ENCODE measurements around the gene MYO1D. TPM values are rescaled to one million over a fixed set of nuclear protein-coding genes. Genes with fewer than 3 reads are reported as not detected.

Gene MYO1D
- total and polyA plus RNA-seq, 4 donors: 22.0 to 75.8 (median 61.4) TPM

DNA sequence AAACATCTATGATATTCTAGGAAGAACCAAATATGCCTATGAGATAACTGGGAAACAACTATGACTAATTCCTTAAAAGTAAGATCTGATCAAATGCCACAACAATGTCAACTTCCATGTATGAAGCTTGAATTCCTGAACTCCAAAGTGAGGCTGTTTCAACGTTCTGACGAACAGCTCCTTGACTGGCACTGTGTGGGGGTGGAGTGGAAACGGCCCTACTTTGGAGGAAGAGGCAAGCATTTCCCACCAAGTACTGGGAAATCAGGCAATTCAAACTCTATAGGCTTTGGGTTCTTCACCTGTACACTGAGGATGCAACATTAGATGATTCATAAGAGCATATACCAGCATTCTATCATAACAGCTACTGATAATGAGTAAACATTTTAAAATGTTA lies 203.0 kb downstream of the MYO1D start:
- DNase-seq: no peak
- Histone ChIP-seq H3K9me3 (ENCODE audit: control insufficient read depth in 4 of 4, insufficient read depth in 3 of 4, low read length in 3 of 4) (peaks cover 0 to 3% (median 0%) of the 10 kb centered on the region in 4 donors), H3K27ac (ENCODE audit: low read depth in 1 of 2, low read length in 1 of 2) (no peak overlapping the region), H3K9ac (ENCODE audit: insufficient read depth in 1 of 2, low read length in 2 of 2) (no peak overlapping the region), H3K27me3 (ENCODE audit: control insufficient read depth in 3 of 3, insufficient read depth in 3 of 3, low read length in 2 of 3) (no peaks in the 10 kb centered on the region), H3K4me1 (ENCODE audit: control insufficient read depth in 5 of 5, insufficient read depth in 5 of 5, low read length in 5 of 5) (peaks cover 0 to 10% (median 0%) of the 10 kb centered on the region in 5 donors), H3K36me3 (ENCODE audit: control insufficient read depth in 4 of 4, insufficient read depth in 4 of 4, low read length in 4 of 4) (no peaks in the 10 kb centered on the region), H3K4me3 (no peak overlapping the region)
- TF ChIP-seq, protein P1, sequence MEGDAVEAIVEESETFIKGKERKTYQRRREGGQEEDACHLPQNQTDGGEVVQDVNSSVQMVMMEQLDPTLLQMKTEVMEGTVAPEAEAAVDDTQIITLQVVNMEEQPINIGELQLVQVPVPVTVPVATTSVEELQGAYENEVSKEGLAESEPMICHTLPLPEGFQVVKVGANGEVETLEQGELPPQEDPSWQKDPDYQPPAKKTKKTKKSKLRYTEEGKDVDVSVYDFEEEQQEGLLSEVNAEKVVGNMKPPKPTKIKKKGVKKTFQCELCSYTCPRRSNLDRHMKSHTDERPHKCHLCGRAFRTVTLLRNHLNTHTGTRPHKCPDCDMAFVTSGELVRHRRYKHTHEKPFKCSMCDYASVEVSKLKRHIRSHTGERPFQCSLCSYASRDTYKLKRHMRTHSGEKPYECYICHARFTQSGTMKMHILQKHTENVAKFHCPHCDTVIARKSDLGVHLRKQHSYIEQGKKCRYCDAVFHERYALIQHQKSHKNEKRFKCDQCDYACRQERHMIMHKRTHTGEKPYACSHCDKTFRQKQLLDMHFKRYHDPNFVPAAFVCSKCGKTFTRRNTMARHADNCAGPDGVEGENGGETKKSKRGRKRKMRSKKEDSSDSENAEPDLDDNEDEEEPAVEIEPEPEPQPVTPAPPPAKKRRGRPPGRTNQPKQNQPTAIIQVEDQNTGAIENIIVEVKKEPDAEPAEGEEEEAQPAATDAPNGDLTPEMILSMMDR (IDR thresholded peaks at IDR 0.05; ENCODE audit: control extremely low read depth, extremely low read depth): no peak
- WGBS, 2 donors: 72 to 89% methylated on average over 3 of the region's 3 CpGs
- no peak for ATAC-seq (ENCODE audit: insufficient read depth, low FRiP score)

GRCh38 chr17:32672711-32673110 lies 204.2 kb downstream of the MYO1D start:
- TF ChIP-seq, protein P1 (IDR thresholded peaks at IDR 0.05; ENCODE audit: control extremely low read depth, extremely low read depth): no peak
- peak; percentile 53 to 95 (median 92) for DNase-seq
- 11 to 36% methylated on average over 1 of the region's 1 CpG for WGBS, 2 donors
- Histone ChIP-seq H3K27ac (ENCODE audit: low read depth in 1 of 2, low read length in 1 of 2) (no peak overlapping the region), H3K36me3 (ENCODE audit: control insufficient read depth in 4 of 4, insufficient read depth in 4 of 4, low read length in 4 of 4) (peaks cover 0 to 1% (median 0%) of the 10 kb centered on the region in 4 donors), H3K4me1 (ENCODE audit: control insufficient read depth in 5 of 5, insufficient read depth in 5 of 5, low read length in 5 of 5) (peaks cover 0 to 10% (median 0%) of the 10 kb centered on the region in 5 donors), H3K9me3 (ENCODE audit: control insufficient read depth in 4 of 4, insufficient read depth in 3 of 4, low read length in 3 of 4) (peaks cover 0 to 3% (median 0%) of the 10 kb centered on the region in 4 donors), H3K9ac (ENCODE audit: insufficient read depth in 1 of 2, low read length in 2 of 2) (no peak overlapping the region), H3K4me3 (no peak overlapping the region), H3K27me3 (ENCODE audit: control insufficient read depth in 3 of 3, insufficient read depth in 3 of 3, low read length in 2 of 3) (no peaks in the 10 kb centered on the region)
- no peak for ATAC-seq (ENCODE audit: insufficient read depth, low FRiP score)

GRCh38 chr17:32671896-32672295 lies 205.0 kb downstream of the MYO1D start:
- Histone ChIP-seq H3K27me3 (ENCODE audit: control insufficient read depth in 3 of 3, insufficient read depth in 3 of 3, low read length in 2 of 3) (no peaks in the 10 kb centered on the region), H3K9me3 (ENCODE audit: control insufficient read depth in 4 of 4, insufficient read depth in 3 of 4, low read length in 3 of 4) (peaks cover 0 to 3% (median 0%) of the 10 kb centered on the region in 4 donors), H3K4me3 (no peak overlapping the region), H3K4me1 (ENCODE audit: control insufficient read depth in 5 of 5, insufficient read depth in 5 of 5, low read length in 5 of 5) (peaks cover 0 to 10% (median 0%) of the 10 kb centered on the region in 5 donors), H3K9ac (ENCODE audit: insufficient read depth in 1 of 2, low read length in 2 of 2) (no peak overlapping the region), H3K36me3 (ENCODE audit: control insufficient read depth in 4 of 4, insufficient read depth in 4 of 4, low read length in 4 of 4) (peaks cover 0 to 1% (median 0%) of the 10 kb centered on the region in 4 donors), H3K27ac (ENCODE audit: low read depth in 1 of 2, low read length in 1 of 2) (no peak overlapping the region)
- no peak for ATAC-seq (ENCODE audit: insufficient read depth, low FRiP score)
- peak; percentile 54 to 78 (median 73) for DNase-seq
- 35 to 54% methylated on average over 1 of the region's 1 CpG for WGBS, 2 donors
- TF ChIP-seq, protein P1 (IDR thresholded peaks at IDR 0.05; ENCODE audit: control extremely low read depth, extremely low read depth): no peak
